HG03175 (cell line): ENCODE measurements around the gene LRRC74A.

Experiments
- ATAC-seq: cut with Tn5 transposase; IDR thresholded peaks from one replicate; pipeline ENCODE4 v1.9.1; 2021; ENCODE audit warnings: mild to moderate bottlenecking, moderate library complexity; ENCODE audit not compliant: unreplicated experiment

LRRC74A gene

DNA sequence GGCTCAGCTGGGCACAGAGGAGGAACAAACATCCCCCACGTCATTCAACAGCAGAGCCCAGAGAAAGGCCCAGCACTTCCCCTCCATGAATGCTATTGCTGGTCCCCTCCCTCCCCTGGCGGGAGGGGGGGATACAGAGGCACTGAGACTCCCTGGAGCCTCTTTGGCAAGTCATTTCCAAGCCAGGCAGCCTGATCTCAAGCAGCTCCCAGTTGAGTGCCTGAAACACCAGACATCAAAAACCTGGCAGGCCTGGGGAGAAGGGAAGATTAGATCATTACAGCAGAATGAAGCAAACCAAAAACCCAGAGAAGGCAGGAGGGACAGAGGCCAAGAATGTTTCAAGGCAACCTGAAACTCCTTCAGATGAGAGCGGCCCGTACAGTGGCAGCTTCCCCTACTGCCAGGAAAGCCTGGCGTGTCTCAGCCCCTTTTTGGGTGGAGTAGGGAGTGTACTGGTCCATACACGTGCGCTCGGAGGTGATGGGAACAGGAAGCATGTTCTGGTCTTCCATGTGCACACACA is 92.1 kb downstream of the LRRC74A start:
- no peak for ATAC-seq

GRCh38 chr14:76918782-76919394 is 92.7 kb downstream of the LRRC74A start:
- no peak for ATAC-seq
